BE2C (cell line): Measurements from ENCODE around the gene GPC6.

ENCODE experiments used
- DNase-seq: peaks from one replicate; pipeline ENCODE4 v3.0.0-alpha.2; 2020
- H3K27me3 ChIP-seq: fragments of 250-450 bp; sonication (Bioruptor Pico); 2 replicates; pipeline ENCODE4 v1.5.1; 2020; ENCODE audit warnings: mild to moderate bottlenecking
- H3K36me3 ChIP-seq: fragments of 250-450 bp; sonication (Bioruptor Pico); 2 replicates; pipeline ENCODE4 v1.5.1; 2020; ENCODE audit warnings: mild to moderate bottlenecking
- H3K4me1 ChIP-seq: fragments of 250-450 bp; sonication (Bioruptor Pico); 2 replicates; pipeline ENCODE4 v1.5.1; 2020
- H3K4me3 ChIP-seq: 2 replicates; pipeline ENCODE4 v1.5.1; 2011; ENCODE audit warnings: low read depth, low read length
- H3K9me3 ChIP-seq: fragments of 250-450 bp; sonication (Bioruptor Pico); 2 replicates; pipeline ENCODE4 v1.5.1; 2020
- TF ChIP-seq, protein P1 (sequence below): IDR thresholded peaks from 2 replicates; pipeline ENCODE4 v1.5.1; 2012; ENCODE audit warnings: mild to moderate bottlenecking, low read depth, low read length

GPC6 gene

GRCh38 chr13:93766719-93767118 is 540.1 kb downstream of the GPC6 start:
- TF ChIP-seq, protein P1, sequence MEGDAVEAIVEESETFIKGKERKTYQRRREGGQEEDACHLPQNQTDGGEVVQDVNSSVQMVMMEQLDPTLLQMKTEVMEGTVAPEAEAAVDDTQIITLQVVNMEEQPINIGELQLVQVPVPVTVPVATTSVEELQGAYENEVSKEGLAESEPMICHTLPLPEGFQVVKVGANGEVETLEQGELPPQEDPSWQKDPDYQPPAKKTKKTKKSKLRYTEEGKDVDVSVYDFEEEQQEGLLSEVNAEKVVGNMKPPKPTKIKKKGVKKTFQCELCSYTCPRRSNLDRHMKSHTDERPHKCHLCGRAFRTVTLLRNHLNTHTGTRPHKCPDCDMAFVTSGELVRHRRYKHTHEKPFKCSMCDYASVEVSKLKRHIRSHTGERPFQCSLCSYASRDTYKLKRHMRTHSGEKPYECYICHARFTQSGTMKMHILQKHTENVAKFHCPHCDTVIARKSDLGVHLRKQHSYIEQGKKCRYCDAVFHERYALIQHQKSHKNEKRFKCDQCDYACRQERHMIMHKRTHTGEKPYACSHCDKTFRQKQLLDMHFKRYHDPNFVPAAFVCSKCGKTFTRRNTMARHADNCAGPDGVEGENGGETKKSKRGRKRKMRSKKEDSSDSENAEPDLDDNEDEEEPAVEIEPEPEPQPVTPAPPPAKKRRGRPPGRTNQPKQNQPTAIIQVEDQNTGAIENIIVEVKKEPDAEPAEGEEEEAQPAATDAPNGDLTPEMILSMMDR = no peak
- H3K9me3 ChIP-seq = no peaks in the 10 kb centered on the region
- no peaks in the 10 kb centered on the region for H3K36me3 ChIP-seq
- H3K27me3 ChIP-seq = no peaks in the 10 kb centered on the region
- H3K4me3 ChIP-seq = no peak overlapping the region
- DNase-seq = no peak
- no peaks in the 10 kb centered on the region for H3K4me1 ChIP-seq

GRCh38 chr13:93767180-93767916 is 540.7 kb downstream of the GPC6 start:
- H3K9me3 ChIP-seq = no peaks in the 10 kb centered on the region
- H3K27me3 ChIP-seq = no peaks in the 10 kb centered on the region
- no peak for DNase-seq
- TF ChIP-seq, protein P1 = no peak
- no peak overlapping the region for H3K4me3 ChIP-seq
- H3K4me1 ChIP-seq = peaks cover 3% of the 10 kb centered on the region; the same call in 1 of the 2 replicates
- no peaks in the 10 kb centered on the region for H3K36me3 ChIP-seq

GRCh38 chr13:93767917-93768409 is 541.4 kb downstream of the GPC6 start:
- Histone ChIP-seq H3K36me3 (no peaks in the 10 kb centered on the region), H3K4me3 (no peak overlapping the region), H3K9me3 (no peaks in the 10 kb centered on the region), H3K27me3 (no peaks in the 10 kb centered on the region), H3K4me1 (peaks cover 5% of the 10 kb centered on the region; the same call in 1 of the 2 replicates)
- TF ChIP-seq, protein P1 = no peak
- DNase-seq = no peak

- Histone ChIP-seq H3K9me3 (no peaks in the 10 kb centered on the region), H3K4me1 (peaks cover 5% of the 10 kb centered on the region; the same call in 1 of the 2 replicates), H3K4me3 (no peak overlapping the region), H3K36me3 (no peaks in the 10 kb centered on the region), H3K27me3 (no peaks in the 10 kb centered on the region)
- DNase-seq = no peak
- TF ChIP-seq, protein P1 = no peak
These were observed 542.5 kb downstream of the GPC6 start for GRCh38 chr13:93769101-93769500.

DNA sequence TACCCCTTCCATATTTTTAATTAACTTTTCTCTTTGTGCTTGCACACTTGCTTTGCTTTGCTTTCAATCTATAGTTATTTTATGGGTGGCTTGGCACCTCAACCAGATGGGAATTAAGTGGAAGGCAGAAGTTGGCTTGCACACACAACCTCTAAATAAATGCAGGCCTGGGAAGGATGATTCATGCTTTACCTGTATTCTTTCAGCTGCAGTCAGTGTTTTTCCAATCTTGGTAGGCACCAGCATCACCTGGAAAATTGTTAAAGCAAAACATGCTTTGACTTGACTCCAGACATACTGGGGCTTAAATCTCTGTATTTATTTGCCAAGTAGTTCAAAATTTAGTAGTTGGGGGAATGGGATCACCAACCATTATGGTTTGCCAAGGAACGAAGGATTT is 543.0 kb downstream of the GPC6 start:
- Histone ChIP-seq H3K4me3 (no peak overlapping the region), H3K4me1 (peaks cover 8% of the 10 kb centered on the region; the same call in 1 of the 2 replicates)
- TF ChIP-seq, protein P1 = no peak

GRCh38 chr13:93771227-93771626 is 544.6 kb downstream of the GPC6 start:
- TF ChIP-seq, protein P1 = no peak
- DNase-seq = no peak
- no peaks in the 10 kb centered on the region for H3K27me3 ChIP-seq
- H3K4me1 ChIP-seq = peaks cover 9% of the 10 kb centered on the region; the same call in 1 of the 2 replicates
- no peak overlapping the region for H3K4me3 ChIP-seq
- H3K36me3 ChIP-seq = no peaks in the 10 kb centered on the region
- H3K9me3 ChIP-seq = no peaks in the 10 kb centered on the region

More for the DNA sequence above, 543.0 kb downstream of the GPC6 start:
- no peak for DNase-seq
- Histone ChIP-seq H3K27me3 (no peaks in the 10 kb centered on the region), H3K36me3 (no peaks in the 10 kb centered on the region), H3K9me3 (no peaks in the 10 kb centered on the region)
